ENCODE data around the gene CCDC30. TPM values are rescaled to one million over a fixed set of nuclear protein-coding genes. Genes with fewer than 3 reads are reported as not detected.
"Not testable (repeated sequence)": the region's sequence is repeated elsewhere in the genome, so short reads cannot be mapped to it uniquely, and the experiment has no call there.

The CCDC30 gene
- total and polyA plus RNA-seq, 4 donors, result 1.8 to 6.3 (median 2.3) TPM

DNA sequence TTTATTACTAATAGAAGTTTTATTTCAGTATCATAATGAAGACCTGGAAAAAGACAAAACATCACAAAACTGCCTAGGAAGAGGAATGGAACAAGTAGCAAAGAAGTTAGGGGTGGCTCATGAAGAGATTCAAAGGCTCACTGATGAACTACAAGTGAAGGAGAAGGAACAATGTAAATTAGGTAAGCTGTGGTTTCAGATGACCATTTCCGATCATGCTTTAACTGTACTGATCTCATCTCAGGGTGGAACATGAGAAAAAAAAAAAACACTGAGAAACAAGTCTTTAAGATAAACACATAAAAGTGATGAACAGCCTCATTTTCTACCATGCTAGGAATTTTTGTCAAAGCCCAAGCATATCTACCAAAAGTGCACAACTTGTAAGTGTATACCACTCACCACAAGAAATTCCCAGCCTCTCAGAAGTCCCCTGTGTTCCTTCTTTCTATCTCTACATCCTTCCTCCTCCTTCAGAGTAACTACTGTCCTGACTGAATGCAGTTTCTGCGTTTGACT is 19.6 kb downstream of the CCDC30 start:
- Histone ChIP-seq H3K27ac (ENCODE audit: low read depth in 1 of 2, low read length in 2 of 2) (no peak overlapping the region), H3K27me3 (ENCODE audit: control insufficient read depth in 1 of 2, insufficient read depth in 2 of 2, low read length in 1 of 2) (no peaks in the 10 kb centered on the region), H3K4me3 (ENCODE audit: low read length in 2 of 2) (no peak overlapping the region), H3K36me3 (ENCODE audit: control insufficient read depth in 1 of 2, insufficient read depth in 2 of 2, low read length in 1 of 2) (peaks cover 0 to 2% of the 10 kb centered on the region in 2 donors), H3K9me3 (ENCODE audit: control insufficient read depth, low read length) (no peaks in the 10 kb centered on the region), H3K4me1 (ENCODE audit: control insufficient read depth in 1 of 2, insufficient read depth in 2 of 2, low read length in 2 of 2) (no peaks in the 10 kb centered on the region)
- ATAC-seq (ENCODE audit: low FRiP score) (no peak), DNase-seq (no peak)
- intact Hi-C loops (cut with DNase I), result no loop called here
- WGBS, 2 donors, result 82 to 83% methylated on average over 2 of the region's 2 CpGs

GRCh38 chr1:42484382-42484781 is 21.3 kb downstream of the CCDC30 start:
- Histone ChIP-seq H3K4me3 (ENCODE audit: low read length in 2 of 2) (no peak overlapping the region), H3K4me1 (ENCODE audit: control insufficient read depth in 1 of 2, insufficient read depth in 2 of 2, low read length in 2 of 2) (no peaks in the 10 kb centered on the region), H3K9me3 (ENCODE audit: control insufficient read depth, low read length) (no peaks in the 10 kb centered on the region), H3K27ac (ENCODE audit: low read depth in 1 of 2, low read length in 2 of 2) (no peak overlapping the region), H3K36me3 (ENCODE audit: control insufficient read depth in 1 of 2, insufficient read depth in 2 of 2, low read length in 1 of 2) (peaks cover 0 to 2% of the 10 kb centered on the region in 2 donors), H3K27me3 (ENCODE audit: control insufficient read depth in 1 of 2, insufficient read depth in 2 of 2, low read length in 1 of 2) (no peaks in the 10 kb centered on the region)
- ATAC-seq (ENCODE audit: low FRiP score) (no peak), DNase-seq (no peak)
- WGBS, 2 donors, result 67 to 74% methylated on average over 2 of the region's 2 CpGs
- intact Hi-C loops (cut with DNase I), result no loop called here

- no peaks in the 10 kb centered on the region for H3K36me3 ChIP-seq (ENCODE audit: control insufficient read depth in 1 of 2, insufficient read depth in 2 of 2, low read length in 1 of 2)
- no peak overlapping the region for H3K4me3 ChIP-seq (ENCODE audit: low read length in 2 of 2)
- intact Hi-C loops (cut with DNase I), result no loop called here
- no peaks in the 10 kb centered on the region for H3K9me3 ChIP-seq (ENCODE audit: control insufficient read depth, low read length)
- H3K27ac ChIP-seq (ENCODE audit: low read depth in 1 of 2, low read length in 2 of 2), result no peak overlapping the region
- DNase-seq, result no peak
- 95 to 98% methylated on average over 3 of the region's 3 CpGs for WGBS, 2 donors
- no peaks in the 10 kb centered on the region for H3K27me3 ChIP-seq (ENCODE audit: control insufficient read depth in 1 of 2, insufficient read depth in 2 of 2, low read length in 1 of 2)
- no peak for ATAC-seq (ENCODE audit: low FRiP score)
- H3K4me1 ChIP-seq (ENCODE audit: control insufficient read depth in 1 of 2, insufficient read depth in 2 of 2, low read length in 2 of 2), result no peaks in the 10 kb centered on the region
These were observed 27.2 kb downstream of the CCDC30 start for GRCh38 chr1:42490237-42490636.

GRCh38 chr1:42502031-42502430 is 38.9 kb downstream of the CCDC30 start:
- ATAC-seq (ENCODE audit: low FRiP score); H3K4me1 ChIP-seq (ENCODE audit: control insufficient read depth in 1 of 2, insufficient read depth in 2 of 2, low read length in 2 of 2); H3K36me3 ChIP-seq (ENCODE audit: control insufficient read depth in 1 of 2, insufficient read depth in 2 of 2, low read length in 1 of 2); DNase-seq; H3K9me3 ChIP-seq (ENCODE audit: control insufficient read depth, low read length); H3K27me3 ChIP-seq (ENCODE audit: control insufficient read depth in 1 of 2, insufficient read depth in 2 of 2, low read length in 1 of 2); H3K4me3 ChIP-seq (ENCODE audit: low read length in 2 of 2); intact Hi-C loops (cut with DNase I); H3K27ac ChIP-seq (ENCODE audit: low read depth in 1 of 2, low read length in 2 of 2): not testable (repeated sequence)
- 87 to 94% methylated on average over 10 to 11 of the region's 11 CpGs for WGBS, 2 donors

- Histone ChIP-seq H3K27me3 (ENCODE audit: control insufficient read depth in 1 of 2, insufficient read depth in 2 of 2, low read length in 1 of 2) (no peaks in the 10 kb centered on the region), H3K27ac (ENCODE audit: low read depth in 1 of 2, low read length in 2 of 2) (no peak overlapping the region), H3K4me3 (ENCODE audit: low read length in 2 of 2) (no peak overlapping the region), H3K9me3 (ENCODE audit: control insufficient read depth, low read length) (peaks cover 1% of the 10 kb centered on the region), H3K4me1 (ENCODE audit: control insufficient read depth in 1 of 2, insufficient read depth in 2 of 2, low read length in 2 of 2) (no peaks in the 10 kb centered on the region), H3K36me3 (ENCODE audit: control insufficient read depth in 1 of 2, insufficient read depth in 2 of 2, low read length in 1 of 2) (peaks cover 0 to 2% of the 10 kb centered on the region in 2 donors)
- WGBS, 2 donors, result 87 to 98% methylated on average over 2 of the region's 2 CpGs
- intact Hi-C loops (cut with DNase I), result no loop called here
- ATAC-seq (ENCODE audit: low FRiP score) (no peak), DNase-seq (no peak)
These were observed 41.5 kb downstream of the CCDC30 start for GRCh38 chr1:42504535-42505128.

DNA sequence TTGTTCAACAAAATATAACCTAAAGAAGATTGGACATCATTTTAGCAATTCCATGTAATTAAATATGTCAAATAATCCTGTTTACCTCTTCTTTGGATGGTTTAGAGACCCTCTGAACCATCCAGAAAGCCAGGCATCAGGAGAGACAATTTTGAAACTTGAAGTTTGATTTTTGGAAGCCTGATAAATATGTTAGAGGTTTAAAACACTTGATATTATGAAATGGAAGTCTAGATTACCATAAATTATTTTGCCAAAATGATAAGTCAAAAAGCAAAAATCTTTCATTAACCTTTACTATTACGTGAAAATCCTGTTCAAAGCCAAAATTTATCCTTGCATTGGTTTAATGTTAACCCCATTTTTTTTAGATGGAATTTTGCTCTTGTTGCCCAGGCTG is 43.5 kb downstream of the CCDC30 start:
- H3K4me1 ChIP-seq (ENCODE audit: control insufficient read depth in 1 of 2, insufficient read depth in 2 of 2, low read length in 2 of 2), result no peaks in the 10 kb centered on the region
- ATAC-seq (ENCODE audit: low FRiP score) (no peak), DNase-seq (no peak)
- WGBS, 2 donors, result 81 to 90% methylated on average over 1 of the region's 1 CpG
- no peaks in the 10 kb centered on the region for H3K27me3 ChIP-seq (ENCODE audit: control insufficient read depth in 1 of 2, insufficient read depth in 2 of 2, low read length in 1 of 2)
- peaks cover 0 to 2% of the 10 kb centered on the region in 2 donors for H3K36me3 ChIP-seq (ENCODE audit: control insufficient read depth in 1 of 2, insufficient read depth in 2 of 2, low read length in 1 of 2)
- peaks cover 1% of the 10 kb centered on the region for H3K9me3 ChIP-seq (ENCODE audit: control insufficient read depth, low read length)
- no peak overlapping the region for H3K4me3 ChIP-seq (ENCODE audit: low read length in 2 of 2)
- no peak overlapping the region for H3K27ac ChIP-seq (ENCODE audit: low read depth in 1 of 2, low read length in 2 of 2)
- intact Hi-C loops (cut with DNase I), result no loop called here

DNA sequence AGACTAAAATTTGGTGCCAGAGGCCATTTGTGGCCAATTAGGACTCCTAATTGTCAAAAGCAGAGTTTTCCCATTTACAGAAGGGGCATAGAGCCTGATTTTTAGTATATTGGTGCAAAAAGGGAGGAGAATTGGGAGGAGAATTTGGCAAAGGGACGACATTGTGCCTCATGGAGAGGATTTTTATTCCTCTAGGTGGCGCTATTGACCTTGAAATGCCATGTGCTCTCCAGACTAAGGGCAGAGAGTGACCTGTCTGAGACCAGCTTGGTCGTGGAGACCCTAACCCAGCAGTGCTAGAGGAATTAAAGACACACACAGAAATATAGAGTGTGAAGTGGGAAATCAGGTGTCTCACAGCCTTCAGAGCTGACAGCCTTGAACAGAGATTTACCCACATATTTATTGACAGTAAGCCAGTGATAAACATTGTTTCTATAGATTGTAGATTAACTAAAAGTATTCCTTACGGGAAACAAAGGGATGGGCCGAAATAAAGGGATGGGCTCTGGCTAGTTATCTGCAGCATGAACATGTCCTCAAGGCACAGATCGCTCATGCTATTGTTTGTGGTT is 48.6 kb downstream of the CCDC30 start:
- DNase-seq; H3K9me3 ChIP-seq (ENCODE audit: control insufficient read depth, low read length); H3K4me3 ChIP-seq (ENCODE audit: low read length in 2 of 2); H3K27ac ChIP-seq (ENCODE audit: low read depth in 1 of 2, low read length in 2 of 2); H3K36me3 ChIP-seq (ENCODE audit: control insufficient read depth in 1 of 2, insufficient read depth in 2 of 2, low read length in 1 of 2); H3K27me3 ChIP-seq (ENCODE audit: control insufficient read depth in 1 of 2, insufficient read depth in 2 of 2, low read length in 1 of 2); H3K4me1 ChIP-seq (ENCODE audit: control insufficient read depth in 1 of 2, insufficient read depth in 2 of 2, low read length in 2 of 2); ATAC-seq (ENCODE audit: low FRiP score): not testable (repeated sequence)
- WGBS, 2 donors, result 65 to 69% methylated on average over 6 of the region's 6 CpGs
- intact Hi-C loops (cut with DNase I), result loop anchor here in 1 of 2 donors (5.0 kb wide), 1 partner anchor 236 kb away; no protein-coding TSS in a partner anchor

GRCh38 chr1:42518908-42519307 is 55.8 kb downstream of the CCDC30 start:
- intact Hi-C loops (cut with DNase I), result no loop called here

DNA sequence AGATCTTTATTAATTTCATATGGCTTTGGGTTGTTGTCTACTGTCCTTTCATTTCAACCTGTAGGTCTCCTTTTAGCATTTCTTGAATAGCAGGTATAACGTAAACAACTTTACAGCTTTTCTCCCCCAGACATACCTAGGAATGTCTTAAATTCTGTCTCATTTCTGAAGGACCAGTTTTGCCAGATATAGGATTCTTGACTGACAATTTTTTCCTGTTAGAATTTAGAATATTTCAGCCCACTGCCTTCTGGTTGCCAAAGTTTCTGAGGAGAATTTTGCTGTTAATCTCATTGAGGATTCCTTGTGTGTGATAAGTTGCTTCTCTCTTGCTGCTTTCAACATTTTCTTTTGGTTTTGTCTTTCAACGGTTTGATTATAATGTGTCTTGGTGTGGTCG is 60.1 kb downstream of the CCDC30 start:
- Histone ChIP-seq H3K27ac (ENCODE audit: low read depth in 1 of 2, low read length in 2 of 2) (no peak overlapping the region), H3K36me3 (ENCODE audit: control insufficient read depth in 1 of 2, insufficient read depth in 2 of 2, low read length in 1 of 2) (no peaks in the 10 kb centered on the region), H3K27me3 (ENCODE audit: control insufficient read depth in 1 of 2, insufficient read depth in 2 of 2, low read length in 1 of 2) (no peaks in the 10 kb centered on the region), H3K4me3 (ENCODE audit: low read length in 2 of 2) (no peak overlapping the region), H3K9me3 (ENCODE audit: control insufficient read depth, low read length) (no peaks in the 10 kb centered on the region), H3K4me1 (ENCODE audit: control insufficient read depth in 1 of 2, insufficient read depth in 2 of 2, low read length in 2 of 2) (no peaks in the 10 kb centered on the region)
- 91 to 93% methylated on average over 3 of the region's 3 CpGs for WGBS, 2 donors
- DNase-seq (no peak), ATAC-seq (ENCODE audit: low FRiP score) (no peak)
- intact Hi-C loops (cut with DNase I), result no loop called here

More at GRCh38 chr1:42518908-42519307, 55.8 kb downstream of the CCDC30 start:
- no peak overlapping the region for H3K4me3 ChIP-seq (ENCODE audit: low read length in 2 of 2)
- DNase-seq (no peak), ATAC-seq (ENCODE audit: low FRiP score) (no peak)
- no peak overlapping the region for H3K27ac ChIP-seq (ENCODE audit: low read depth in 1 of 2, low read length in 2 of 2)
- H3K9me3 ChIP-seq (ENCODE audit: control insufficient read depth, low read length), result no peaks in the 10 kb centered on the region
- H3K27me3 ChIP-seq (ENCODE audit: control insufficient read depth in 1 of 2, insufficient read depth in 2 of 2, low read length in 1 of 2), result no peaks in the 10 kb centered on the region
- 62 to 84% methylated on average over 1 of the region's 1 CpG for whole genome bisulfite sequencing, 2 donors
- no peaks in the 10 kb centered on the region for H3K4me1 ChIP-seq (ENCODE audit: control insufficient read depth in 1 of 2, insufficient read depth in 2 of 2, low read length in 2 of 2)
- H3K36me3 ChIP-seq (ENCODE audit: control insufficient read depth in 1 of 2, insufficient read depth in 2 of 2, low read length in 1 of 2), result no peaks in the 10 kb centered on the region

All from aorta (tissue), 5 donors.